Activated naive CD4-positive, alpha-beta T cell treated with anti-CD3 and anti-CD28 coated beads for 36 hours (primary cell): Measurements from ENCODE around the gene MAN1C1. TPM values are rescaled to one million over a fixed set of nuclear protein-coding genes. Genes with fewer than 3 reads are reported as not detected.

ENCODE experiments used
- CTCF ChIA-PET: fragments of 350-600 bp; sonication (Branson Sonifier 250); formaldehyde crosslinking; loops from one replicate; lab custom pipeline; 2021; ENCODE audit warnings: antibody characterized with exemption; lab: Charles Lee
- DNase-seq: peaks from one replicate; pipeline ENCODE4 v3.0.0-alpha.2; 2020
- H3K27ac Mint-ChIP-seq: one replicate; pipeline ENCODE4 v1.8.0; 2021; ENCODE audit warnings: mild to moderate bottlenecking, mixed read lengths
- H3K27me3 Mint-ChIP-seq: one replicate; pipeline ENCODE4 v1.8.0; 2021; ENCODE audit warnings: low read depth, mixed read lengths
- H3K36me3 Mint-ChIP-seq: one replicate; pipeline ENCODE4 v1.8.0; 2021; ENCODE audit warnings: low read depth, mixed read lengths
- H3K4me1 Mint-ChIP-seq: one replicate; pipeline ENCODE4 v1.8.0; 2021; ENCODE audit warnings: low read depth, mixed read lengths
- H3K4me3 Mint-ChIP-seq: one replicate; pipeline ENCODE4 v1.8.0; 2021; ENCODE audit warnings: mild to moderate bottlenecking, moderate library complexity, mixed read lengths
- H3K9me3 Mint-ChIP-seq: one replicate; pipeline ENCODE4 v1.8.0; 2021; ENCODE audit warnings: mixed read lengths
- intact Hi-C: fragments of 100-400 bp; cut with micrococcal nuclease; formaldehyde crosslinking; loops from one replicate; pipeline ENCODE4 v1.15.1; 2023
- total RNA-seq, 2 experiments: library from RNA; stranded (reverse); gene quantifications; one replicate each; pipeline ENCODE4 v1.2.3, GENCODE V29; 2021

The MAN1C1 gene
- total RNA-seq, 2 experiments from 2014 or later = 4.9 to 6.3 TPM

DNA sequence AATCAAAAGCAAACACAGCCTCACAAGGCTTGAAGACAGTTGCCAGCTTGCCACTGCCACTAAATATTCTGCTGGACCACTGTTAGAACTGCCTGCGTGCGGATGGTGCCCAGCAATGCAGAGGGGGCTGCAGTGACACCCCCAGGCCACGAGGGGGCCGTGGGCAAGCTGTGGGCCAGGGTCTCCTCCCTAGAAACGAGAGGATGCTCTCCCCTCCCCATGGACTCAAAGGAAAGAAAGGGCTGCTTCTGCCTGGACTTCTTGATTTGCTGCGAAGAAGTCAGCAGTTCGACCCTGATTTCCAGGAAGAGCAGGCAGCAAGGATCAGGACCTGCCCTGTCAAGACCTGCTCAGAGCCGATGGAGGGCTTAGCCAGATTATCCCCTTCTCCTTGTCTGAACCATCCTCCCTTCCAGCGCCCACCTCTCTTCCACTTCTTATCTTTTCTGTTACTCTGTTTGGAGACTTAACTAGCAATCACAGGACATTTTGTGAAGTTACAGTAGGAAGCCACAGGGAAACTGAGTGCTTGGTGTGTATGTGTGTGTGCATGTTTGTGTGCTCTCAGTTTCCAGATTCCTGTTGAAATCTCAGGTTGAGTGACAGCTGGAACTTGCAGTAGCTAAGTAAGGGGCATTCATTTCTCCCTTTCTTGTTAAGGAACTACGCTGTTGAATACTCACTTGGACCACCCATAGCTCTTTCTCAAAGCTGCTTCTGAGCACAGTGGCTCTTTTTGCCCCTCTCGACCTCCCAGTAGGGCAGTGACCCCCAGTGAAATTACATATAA, 2.7 kb downstream of the MAN1C1 start:
- no peaks in the 10 kb centered on the region for H3K9me3 Mint-ChIP-seq
- CTCF ChIA-PET = interaction anchor here (0.6 to 3.7 kb wide), 37 partner anchors 10 to 192 kb away, joined by 3 to 32 read pairs (median 5); no protein-coding TSS in a partner anchor
- H3K4me1 Mint-ChIP-seq = peaks cover 79% of the 10 kb centered on the region
- H3K36me3 Mint-ChIP-seq = no peaks in the 10 kb centered on the region
- DNase-seq = peak; percentile 61
- peak overlapping the region; percentile 0 for H3K27ac Mint-ChIP-seq
- no peaks in the 10 kb centered on the region for H3K27me3 Mint-ChIP-seq
- H3K4me3 Mint-ChIP-seq = peak overlapping the region; percentile 88
- intact Hi-C loops = loop anchor here (1.0 to 2.0 kb wide), 5 partner anchors 10 to 178 kb away; no protein-coding TSS in a partner anchor

DNA sequence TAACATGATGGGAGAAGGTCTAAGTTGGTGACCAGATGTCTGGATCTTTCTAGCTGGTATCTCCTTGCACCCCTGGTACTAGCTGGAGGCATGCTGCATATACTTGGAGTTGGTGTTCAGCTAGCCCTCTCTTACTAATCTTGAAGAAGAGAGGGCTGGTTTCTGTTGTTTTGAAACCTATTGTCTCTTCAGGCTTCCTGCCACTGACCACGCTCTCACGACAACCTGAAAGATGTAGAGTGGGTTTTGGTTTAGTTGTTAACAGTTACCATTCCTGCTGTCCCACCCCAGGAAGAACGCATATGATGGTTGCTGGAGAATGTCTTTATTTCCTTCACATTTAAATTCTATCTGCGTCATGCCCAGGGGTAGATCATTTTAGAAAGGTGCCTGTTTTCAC, 3.6 kb downstream of the MAN1C1 start:
- intact Hi-C loops = loop anchor here (2.0 kb wide), 1 partner anchor 57 kb away; no protein-coding TSS in a partner anchor
- Mint-ChIP-seq H3K4me1 (peaks cover 77% of the 10 kb centered on the region), H3K27ac (no peak overlapping the region), H3K4me3 (peak overlapping the region; percentile 88), H3K9me3 (no peaks in the 10 kb centered on the region), H3K27me3 (no peaks in the 10 kb centered on the region), H3K36me3 (no peaks in the 10 kb centered on the region)
- DNase-seq = peak; percentile 47
- CTCF ChIA-PET = interaction anchor here (0.9 to 3.7 kb wide), 24 partner anchors 11 to 189 kb away, joined by 3 to 32 read pairs (median 7); no protein-coding TSS in a partner anchor

DNA sequence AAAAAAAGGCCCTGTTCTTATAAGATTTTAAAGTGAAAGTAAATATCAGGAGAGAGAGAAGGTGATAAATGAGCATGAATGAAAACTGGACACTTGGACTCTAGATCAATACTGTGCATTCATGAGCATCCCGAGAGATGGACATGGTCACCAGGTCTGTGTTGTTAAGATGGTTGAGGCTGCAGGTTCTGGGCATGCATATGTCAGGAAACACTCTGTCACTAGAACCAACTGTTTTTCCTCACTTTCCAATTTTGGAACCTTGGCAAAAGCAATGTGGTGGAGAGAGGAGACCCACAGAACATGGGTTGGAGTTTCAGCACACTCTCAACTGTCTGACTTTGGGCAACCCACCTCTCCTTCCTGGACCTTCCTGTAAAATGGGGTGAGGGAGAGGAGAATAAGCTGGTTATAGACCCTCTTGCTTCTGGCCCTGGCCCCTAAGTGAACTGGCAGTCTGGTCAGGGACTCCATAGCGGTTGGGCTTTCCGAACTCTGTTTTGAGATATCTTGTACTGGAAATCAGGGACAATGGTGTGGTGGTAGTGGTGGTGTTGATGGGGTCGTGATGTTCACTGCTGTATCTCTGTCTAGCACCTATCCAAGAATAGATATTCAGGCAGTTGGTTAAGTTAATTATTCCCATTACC, 4.2 kb downstream of the MAN1C1 start:
- Mint-ChIP-seq H3K4me1 (peaks cover 73% of the 10 kb centered on the region), H3K9me3 (peaks cover under 1% of the 10 kb centered on the region), H3K27ac (no peak overlapping the region), H3K27me3 (no peaks in the 10 kb centered on the region), H3K4me3 (peak overlapping the region; percentile 88), H3K36me3 (no peaks in the 10 kb centered on the region)
- DNase-seq = no peak
- CTCF ChIA-PET = interaction anchor here (0.6 to 3.7 kb wide), 19 partner anchors 11 to 274 kb away, joined by 3 to 32 read pairs (median 6); partner anchors contain the start of gene AUNIP
- intact Hi-C loops = loop anchor here (2.0 kb wide), 1 partner anchor 58 kb away; no protein-coding TSS in a partner anchor

DNA sequence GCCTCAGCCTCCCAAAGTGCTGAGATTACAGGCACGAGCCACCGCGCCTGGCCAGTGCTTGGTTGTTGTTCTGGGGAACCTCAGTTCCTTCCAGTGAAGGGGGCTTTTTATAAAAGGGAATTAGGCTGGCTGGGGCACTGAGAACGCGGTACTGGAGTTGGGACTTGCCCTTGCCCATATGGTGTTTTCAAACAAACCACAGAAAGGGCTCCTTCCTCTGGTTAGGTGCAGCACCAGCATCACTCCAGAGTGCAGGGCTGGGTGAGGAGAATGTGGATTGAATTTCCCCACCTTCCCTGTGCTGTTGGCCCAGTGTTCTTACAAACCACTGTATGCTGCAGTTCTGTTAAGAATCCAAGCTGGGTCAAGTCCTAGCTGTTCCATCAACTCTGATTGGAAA, 5.3 kb downstream of the MAN1C1 start:
- no peaks in the 10 kb centered on the region for H3K36me3 Mint-ChIP-seq
- peaks cover 76% of the 10 kb centered on the region for H3K4me1 Mint-ChIP-seq
- peak; percentile 55 for DNase-seq
- CTCF ChIA-PET = interaction anchor here (1.1 to 2.8 kb wide), 4 partner anchors 10 to 175 kb away, joined by 4 to 16 read pairs (median 4); no protein-coding TSS in a partner anchor
- H3K27me3 Mint-ChIP-seq = no peaks in the 10 kb centered on the region
- intact Hi-C loops = loop anchor here (2.0 kb wide), 1 partner anchor 59 kb away; no protein-coding TSS in a partner anchor
- peak overlapping the region; percentile 61 for H3K4me3 Mint-ChIP-seq
- H3K9me3 Mint-ChIP-seq = peaks cover 5% of the 10 kb centered on the region
- peak overlapping the region; percentile 51 for H3K27ac Mint-ChIP-seq

DNA sequence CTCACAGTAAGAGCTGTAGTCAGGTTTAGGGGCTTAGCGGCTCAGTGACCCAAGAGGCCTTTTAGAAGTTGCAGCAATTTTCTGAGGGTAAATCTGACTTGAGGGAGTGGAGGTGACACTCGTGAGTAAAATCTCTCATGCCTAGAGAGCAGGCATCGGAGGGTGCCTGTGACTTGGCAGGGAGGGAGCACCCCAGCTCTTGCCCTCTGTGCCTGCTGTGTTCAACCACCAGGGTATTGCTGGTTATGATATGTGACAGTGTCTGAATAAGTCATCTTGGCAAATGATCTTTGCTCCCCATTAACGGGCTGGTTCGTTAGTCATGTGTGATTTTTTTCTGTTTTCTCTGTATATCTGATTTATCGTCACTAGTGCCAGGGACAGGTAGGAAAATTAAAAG, 5.9 kb downstream of the MAN1C1 start:
- Mint-ChIP-seq H3K4me1 (peaks cover 83% of the 10 kb centered on the region), H3K36me3 (no peaks in the 10 kb centered on the region), H3K27me3 (no peaks in the 10 kb centered on the region), H3K4me3 (peak overlapping the region; percentile 58), H3K9me3 (peaks cover 5% of the 10 kb centered on the region), H3K27ac (peak overlapping the region; percentile 0)
- intact Hi-C loops = no loop called here
- CTCF ChIA-PET = interaction anchor here (0.5 to 2.8 kb wide), 8 partner anchors 9 to 232 kb away, joined by 3 to 16 read pairs (median 4); no protein-coding TSS in a partner anchor
- DNase-seq = peak; percentile 76

DNA sequence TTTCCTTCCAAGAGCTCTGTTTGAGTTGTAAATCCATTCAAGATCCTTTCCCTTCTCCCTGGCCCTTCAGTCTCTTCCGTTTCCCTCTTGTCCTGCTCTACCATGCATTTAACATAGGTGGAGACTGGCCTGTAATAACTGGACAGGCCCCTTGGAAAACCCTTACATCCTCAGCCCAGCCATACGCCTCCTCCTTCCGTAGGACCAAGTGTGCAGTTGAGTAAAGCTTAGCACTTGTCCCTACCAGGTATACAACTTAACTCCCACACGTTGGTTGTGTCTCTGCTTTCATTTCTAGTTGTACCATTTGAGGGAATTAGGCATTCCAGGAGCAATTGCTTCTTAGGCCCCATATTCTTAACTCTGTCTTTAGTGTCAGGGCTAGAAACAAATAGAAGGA, 6.4 kb downstream of the MAN1C1 start:
- intact Hi-C loops = loop anchor here (1.0 kb wide), 1 partner anchor 19 kb away; no protein-coding TSS in a partner anchor
- Mint-ChIP-seq H3K36me3 (no peaks in the 10 kb centered on the region), H3K9me3 (peaks cover 5% of the 10 kb centered on the region), H3K27ac (peak overlapping the region; percentile 0), H3K27me3 (no peaks in the 10 kb centered on the region), H3K4me3 (peak overlapping the region; percentile 58), H3K4me1 (peaks cover 85% of the 10 kb centered on the region)
- no peak for DNase-seq
- CTCF ChIA-PET = interaction anchor here (0.5 to 2.8 kb wide), 8 partner anchors 9 to 232 kb away, joined by 3 to 16 read pairs (median 4); no protein-coding TSS in a partner anchor

DNA sequence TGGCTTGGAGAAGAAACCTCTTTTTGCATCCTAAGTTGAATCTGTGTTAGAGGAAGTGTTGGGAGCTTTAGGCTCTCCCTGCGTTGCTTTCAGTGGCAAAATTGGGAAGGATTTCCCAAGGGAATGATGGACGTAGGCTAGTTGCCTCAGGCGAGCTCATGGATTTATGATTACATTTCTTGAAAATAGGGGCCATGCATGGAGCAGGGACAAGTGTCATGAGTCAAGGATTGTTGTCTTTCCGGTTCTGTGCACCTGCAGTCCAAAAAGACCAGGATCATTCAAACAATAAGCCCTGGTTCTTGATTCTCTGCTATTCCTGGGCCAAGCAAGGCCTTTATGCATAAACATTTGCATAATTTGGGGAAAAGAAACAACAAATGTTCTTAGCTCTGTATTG, 7.1 kb downstream of the MAN1C1 start:
- intact Hi-C loops = loop anchor here (1.0 kb wide), 1 partner anchor 19 kb away; no protein-coding TSS in a partner anchor
- H3K4me1 Mint-ChIP-seq = peaks cover 80% of the 10 kb centered on the region
- DNase-seq = no peak
- H3K4me3 Mint-ChIP-seq = no peak overlapping the region
- H3K36me3 Mint-ChIP-seq = no peaks in the 10 kb centered on the region
- CTCF ChIA-PET = interaction anchor here (0.8 to 2.8 kb wide), 7 partner anchors 8 to 173 kb away, joined by 3 to 16 read pairs (median 3); no protein-coding TSS in a partner anchor
- no peaks in the 10 kb centered on the region for H3K27me3 Mint-ChIP-seq
- peaks cover 5% of the 10 kb centered on the region for H3K9me3 Mint-ChIP-seq
- no peak overlapping the region for H3K27ac Mint-ChIP-seq

DNA sequence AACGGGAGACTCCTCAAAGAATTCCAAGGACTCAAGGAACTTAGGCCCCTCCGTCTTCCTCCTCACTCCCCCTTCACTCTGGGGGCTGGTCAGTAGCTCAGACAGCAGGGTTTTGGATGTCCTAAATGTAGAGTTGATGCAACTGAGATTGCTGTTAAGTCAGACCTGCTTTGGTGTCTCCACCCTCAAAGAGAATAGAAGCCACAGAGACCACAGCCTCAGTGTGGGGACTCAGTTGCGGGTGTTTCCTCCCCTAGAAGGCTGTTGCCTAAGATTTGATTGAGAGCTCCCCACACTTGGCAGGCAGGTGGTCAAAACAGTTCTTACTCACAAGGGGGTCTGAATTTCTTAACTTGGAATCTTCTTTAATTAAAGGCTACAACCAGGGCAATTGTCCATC, 7.6 kb downstream of the MAN1C1 start:
- Mint-ChIP-seq H3K9me3 (peaks cover 5% of the 10 kb centered on the region), H3K27ac (no peak overlapping the region), H3K27me3 (no peaks in the 10 kb centered on the region), H3K4me1 (peaks cover 80% of the 10 kb centered on the region), H3K36me3 (no peaks in the 10 kb centered on the region), H3K4me3 (no peak overlapping the region)
- DNase-seq = peak; percentile 63
- intact Hi-C loops = no loop called here
- CTCF ChIA-PET = interaction anchor here (0.8 to 2.8 kb wide), 7 partner anchors 8 to 173 kb away, joined by 3 to 16 read pairs (median 3); no protein-coding TSS in a partner anchor

DNA sequence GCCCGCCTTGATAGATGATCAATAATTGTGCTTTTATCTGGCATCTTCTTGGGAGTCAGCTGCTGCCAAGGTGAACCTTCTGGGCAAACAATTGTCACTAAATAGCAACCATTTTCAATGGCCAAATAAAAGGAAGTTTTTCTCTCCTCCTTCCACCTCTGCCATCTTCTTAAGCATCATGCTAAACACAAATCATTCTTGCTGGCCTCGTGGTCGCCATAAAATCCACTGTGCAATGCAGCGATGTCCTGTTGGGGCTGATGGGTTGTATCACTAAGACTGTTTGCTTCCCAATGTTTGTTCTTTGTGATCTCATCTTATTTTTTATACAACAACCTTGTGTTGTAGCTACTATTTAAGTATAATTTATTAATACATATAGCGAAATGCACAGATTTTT, 8.0 kb downstream of the MAN1C1 start:
- CTCF ChIA-PET = interaction anchor here (0.8 to 2.8 kb wide), 6 partner anchors 7 to 173 kb away, joined by 3 to 16 read pairs (median 4); no protein-coding TSS in a partner anchor
- DNase-seq = no peak
- H3K4me1 Mint-ChIP-seq = peaks cover 80% of the 10 kb centered on the region
- H3K27me3 Mint-ChIP-seq = no peaks in the 10 kb centered on the region
- intact Hi-C loops = no loop called here
- H3K9me3 Mint-ChIP-seq = peaks cover 5% of the 10 kb centered on the region
- no peak overlapping the region for H3K4me3 Mint-ChIP-seq
- no peak overlapping the region for H3K27ac Mint-ChIP-seq
- H3K36me3 Mint-ChIP-seq = no peaks in the 10 kb centered on the region

DNA sequence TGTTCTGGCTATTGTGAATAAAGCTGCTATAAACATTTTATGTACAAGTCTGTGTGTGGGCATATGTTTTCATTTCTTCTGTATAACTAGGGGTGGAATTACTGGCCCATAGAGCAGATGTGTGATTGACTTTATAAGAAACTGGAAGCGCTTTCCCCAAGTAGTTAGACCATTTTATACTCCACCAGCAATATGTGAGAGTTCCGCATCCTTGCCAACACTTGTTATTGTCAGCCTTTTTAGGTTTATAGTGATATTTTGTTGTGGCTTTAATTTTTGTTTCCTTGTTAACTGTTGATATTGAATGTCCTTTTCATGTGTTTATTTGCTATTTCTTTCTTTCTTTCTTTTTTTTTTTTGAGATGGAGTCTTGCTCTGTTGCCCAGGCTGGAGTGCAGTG, 9.4 kb downstream of the MAN1C1 start:
- intact Hi-C loops = no loop called here
- Mint-ChIP-seq H3K36me3 (no peaks in the 10 kb centered on the region), H3K27me3 (no peaks in the 10 kb centered on the region), H3K9me3 (peaks cover 5% of the 10 kb centered on the region), H3K4me3 (no peak overlapping the region), H3K27ac (no peak overlapping the region), H3K4me1 (peaks cover 78% of the 10 kb centered on the region)
- DNase-seq = no peak
- CTCF ChIA-PET = interaction anchor here (1.1 kb wide), 1 partner anchor 170 kb away, joined by 6 read pairs; no protein-coding TSS in a partner anchor

DNA sequence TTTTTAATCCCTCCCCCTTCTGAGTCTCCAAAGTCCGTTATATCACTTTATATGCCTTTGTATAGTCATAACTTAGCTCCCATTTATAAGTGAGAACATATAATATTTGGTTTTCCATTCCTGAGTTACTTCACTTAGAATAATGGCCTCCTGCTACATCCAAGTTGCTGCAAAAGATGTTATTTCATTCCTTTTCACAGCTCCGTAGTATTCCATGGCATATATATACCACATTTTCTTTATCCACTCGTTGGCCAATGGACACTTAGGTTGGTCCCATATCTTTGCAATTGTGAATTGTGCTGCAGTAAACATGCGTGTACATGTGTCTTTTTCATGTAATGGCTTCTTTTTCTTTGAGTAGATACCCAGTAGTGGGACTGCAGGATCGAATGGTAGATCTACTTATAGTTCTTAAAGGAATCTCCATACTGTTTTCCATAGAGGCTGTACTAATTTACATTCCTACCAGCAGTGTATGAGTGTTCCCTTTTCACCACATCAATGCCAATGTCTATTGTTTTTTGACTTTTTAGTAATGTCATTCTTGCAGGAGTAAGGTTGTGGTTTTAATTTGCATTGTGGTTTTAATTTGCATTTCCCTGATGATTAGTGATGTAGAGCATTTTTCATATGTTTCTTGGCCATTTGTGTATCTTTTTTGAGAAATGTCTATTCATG, 12.3 kb downstream of the MAN1C1 start:
- CTCF ChIA-PET = no interaction called here
- Mint-ChIP-seq H3K4me1 (peaks cover 69% of the 10 kb centered on the region), H3K9me3 (peaks cover 5% of the 10 kb centered on the region), H3K4me3 (peak overlapping the region; percentile 20), H3K27ac (no peak overlapping the region), H3K27me3 (no peaks in the 10 kb centered on the region), H3K36me3 (no peaks in the 10 kb centered on the region)
- no peak for DNase-seq
- intact Hi-C loops = loop anchor here (1.0 kb wide), 3 partner anchors 10 to 47 kb away; no protein-coding TSS in a partner anchor
